ENCODE data around the gene LAMTOR3. TPM values are rescaled to one million over a fixed set of nuclear protein-coding genes. Genes with fewer than 3 reads are reported as not detected.

Gene LAMTOR3
- total RNA-seq, 6 experiments from 2014 or later: 14.7 to 24.6 (median 18.9) TPM

- TF ChIP-seq CTCF (IDR thresholded peaks at IDR 0.05): no peak
- TF ChIP-seq POLR2A (IDR thresholded peaks at IDR 0.05): no peak
- DNase-seq (no peak), ATAC-seq (no peak)
- H3K9me3 ChIP-seq: no peaks in the 10 kb centered on the region
- no peaks in the 10 kb centered on the region for H3K36me3 ChIP-seq
- no peaks in the 10 kb centered on the region for H3K4me1 ChIP-seq
- intact Hi-C loops (cut with DNase I): no loop called here
- 77% methylated on average over 7 of the region's 7 CpGs for WGBS (ENCODE audit: insufficient coverage, low coverage, low lambda C conversion rate, missing lambda C conversion rate)
- H3K27me3 ChIP-seq: no peaks in the 10 kb centered on the region
- H3K4me3 ChIP-seq: no peak overlapping the region
- H3K27ac ChIP-seq: no peak overlapping the region
These were observed 50.2 kb downstream of the LAMTOR3 start for GRCh38 chr4:99844048-99844447.

- Histone ChIP-seq H3K27me3 (no peaks in the 10 kb centered on the region), H3K4me1 (no peaks in the 10 kb centered on the region), H3K4me3 (no peak overlapping the region), H3K36me3 (no peaks in the 10 kb centered on the region), H3K27ac (no peak overlapping the region), H3K9me3 (no peaks in the 10 kb centered on the region)
- intact Hi-C loops (cut with DNase I): no loop called here
- no peak for DNase-seq
- no peak for ATAC-seq
- no peak for TF ChIP-seq POLR2A (IDR thresholded peaks at IDR 0.05)
- TF ChIP-seq CTCF (IDR thresholded peaks at IDR 0.05): no peak
These were observed 50.8 kb downstream of the LAMTOR3 start for GRCh38 chr4:99843413-99843812.

- DNase-seq: no peak
- H3K36me3 ChIP-seq: no peaks in the 10 kb centered on the region
- no peak overlapping the region for H3K27ac ChIP-seq
- ATAC-seq: no peak
- no peaks in the 10 kb centered on the region for H3K27me3 ChIP-seq
- no peak overlapping the region for H3K4me3 ChIP-seq
- TF ChIP-seq POLR2A (IDR thresholded peaks at IDR 0.05): no peak
- TF ChIP-seq CTCF (IDR thresholded peaks at IDR 0.05): no peak
- no peaks in the 10 kb centered on the region for H3K4me1 ChIP-seq
- WGBS (ENCODE audit: insufficient coverage, low coverage, low lambda C conversion rate, missing lambda C conversion rate): 77% methylated on average over 4 of the region's 4 CpGs
- intact Hi-C loops (cut with DNase I): no loop called here
- H3K9me3 ChIP-seq: no peaks in the 10 kb centered on the region
These were observed 53.1 kb downstream of the LAMTOR3 start for GRCh38 chr4:99841129-99841528.

GRCh38 chr4:99838927-99839326 lies 55.3 kb downstream of the LAMTOR3 start:
- no peak for TF ChIP-seq CTCF (IDR thresholded peaks at IDR 0.05)
- no peak for TF ChIP-seq POLR2A (IDR thresholded peaks at IDR 0.05)
- no peak for ATAC-seq

GRCh38 chr4:99835942-99836341 lies 58.3 kb downstream of the LAMTOR3 start:
- Histone ChIP-seq H3K9me3 (no peaks in the 10 kb centered on the region), H3K27me3 (no peaks in the 10 kb centered on the region), H3K4me3 (no peak overlapping the region), H3K27ac (no peak overlapping the region), H3K4me1 (peaks cover 0 to 17% (median 8%) of the 10 kb centered on the region in 4 donors), H3K36me3 (no peaks in the 10 kb centered on the region)
- ATAC-seq (no peak), DNase-seq (no peak)
- intact Hi-C loops (cut with DNase I): no loop called here
- WGBS (ENCODE audit: insufficient coverage, low coverage, low lambda C conversion rate, missing lambda C conversion rate): 91% methylated on average over 2 of the region's 2 CpGs
- TF ChIP-seq CTCF (IDR thresholded peaks at IDR 0.05): no peak
- TF ChIP-seq POLR2A (IDR thresholded peaks at IDR 0.05): no peak

More at GRCh38 chr4:99838927-99839326, 55.3 kb downstream of the LAMTOR3 start:
- Histone ChIP-seq H3K9me3 (no peaks in the 10 kb centered on the region), H3K27me3 (no peaks in the 10 kb centered on the region), H3K4me1 (peaks cover 0 to 2% (median under 1%) of the 10 kb centered on the region in 4 donors), H3K4me3 (no peak overlapping the region), H3K27ac (no peak overlapping the region), H3K36me3 (no peaks in the 10 kb centered on the region)
- DNase-seq: no peak
- 76% methylated on average over 2 of the region's 2 CpGs for WGBS (ENCODE audit: insufficient coverage, low coverage, low lambda C conversion rate, missing lambda C conversion rate)
- intact Hi-C loops (cut with DNase I): no loop called here

Data from right lobe of liver (tissue), 6 donors.